GM23248 (cell line): Measurements from ENCODE around the gene DDOST. TPM values are rescaled to one million over a fixed set of nuclear protein-coding genes. Genes with fewer than 3 reads are reported as not detected.

ENCODE experiments used
- DNase-seq: peaks from one replicate; pipeline ENCODE4 v3.0.0-alpha.2; 2015
- H2AFZ ChIP-seq: fragments of 200-600 bp; sonication (generic); 2 replicates; pipeline ENCODE4 v1.6.1; 2016; ENCODE audit warnings: antibody characterized with exemption
- H3F3A ChIP-seq: fragments of 200-600 bp; sonication (generic); 2 replicates; pipeline ENCODE4 v1.6.1; 2016; ENCODE audit warnings: mild to moderate bottlenecking, antibody characterized with exemption, mixed run types; ENCODE audit not compliant: insufficient read depth
- H3K27ac ChIP-seq: fragments of 200-600 bp; sonication (generic); 2 replicates; pipeline ENCODE4 v1.5.1; 2016; ENCODE audit warnings: mild to moderate bottlenecking
- H3K27me3 ChIP-seq: fragments of 200-600 bp; sonication (generic); replicated peaks from 2 replicates; pipeline ENCODE4 v1.6.1; 2016; ENCODE audit warnings: mild to moderate bottlenecking; ENCODE audit not compliant: insufficient read depth
- H3K36me3 ChIP-seq: fragments of 200-600 bp; sonication (generic); 2 replicates; pipeline ENCODE4 v1.6.1; 2016; ENCODE audit warnings: low read depth, mild to moderate bottlenecking
- H3K4me1 ChIP-seq: fragments of 200-600 bp; sonication (generic); 2 replicates; pipeline ENCODE4 v1.6.1; 2016; ENCODE audit warnings: mild to moderate bottlenecking; ENCODE audit not compliant: insufficient read depth
- H3K4me2 ChIP-seq: fragments of 200-600 bp; sonication (generic); one replicate; pipeline ENCODE4 v1.6.1; 2016; ENCODE audit warnings: mild to moderate bottlenecking; ENCODE audit not compliant: unreplicated experiment
- H3K4me3 ChIP-seq: fragments of 200-600 bp; sonication (generic); 2 replicates; pipeline ENCODE4 v1.5.1; 2016; ENCODE audit warnings: mild to moderate bottlenecking
- H3K79me2 ChIP-seq: fragments of 200-600 bp; sonication (generic); 2 replicates; pipeline ENCODE4 v1.6.1; 2016; ENCODE audit warnings: mild to moderate bottlenecking; ENCODE audit not compliant: insufficient read depth
- H3K9ac ChIP-seq: fragments of 200-600 bp; sonication (generic); 2 replicates; pipeline ENCODE4 v1.6.1; 2016; ENCODE audit warnings: mild to moderate bottlenecking
- H3K9me2 ChIP-seq: fragments of 200-600 bp; sonication (generic); 2 replicates; pipeline ENCODE4 v1.6.1; 2016; ENCODE audit warnings: mixed run types, mild to moderate bottlenecking, moderate library complexity; ENCODE audit not compliant: insufficient read depth
- H3K9me3 ChIP-seq: fragments of 200-600 bp; sonication (generic); one replicate; pipeline ENCODE4 v1.6.1; 2017; ENCODE audit warnings: low read depth
- H4K20me1 ChIP-seq: fragments of 200-600 bp; sonication (generic); 2 replicates; pipeline ENCODE4 v1.6.0; 2016; ENCODE audit not compliant: insufficient read depth
- EZH2 ChIP-seq: fragments of 200-600 bp; sonication (generic); IDR thresholded peaks from 2 replicates; pipeline ENCODE4 v1.6.1; 2018; ENCODE audit warnings: antibody characterized with exemption, mild to moderate bottlenecking; ENCODE audit not compliant: insufficient read depth, poor library complexity, severe bottlenecking
- EZH2phosphoT487 ChIP-seq: fragments of 200-600 bp; sonication (generic); IDR thresholded peaks from 2 replicates; pipeline ENCODE4 v1.6.1; 2018; ENCODE audit warnings: antibody characterized with exemption, moderate library complexity, mild to moderate bottlenecking, low read depth; ENCODE audit not compliant: insufficient read depth
- WGBS, 2 experiments: methylation state at CpG; one replicate each; pipeline ENCODE4 v1.1.6; 2015 to 2017; ENCODE audit warnings: low lambda C conversion rate in 2 of 2, low coverage in 1 of 2; ENCODE audit errors: missing lambda C conversion rate in 2 of 2; 5-methylcytosine and 5-hydroxymethylcytosine counted together
- in situ Hi-C: fragments of 300-500 bp; cut with MboI; formaldehyde crosslinking; loops from 2 replicates; pipeline ENCODE4 v1.15.0; 2020
- polyA plus RNA-seq: library from polyadenylated mRNA; unstranded; fragments of >200 nt; fragmentation: Nextera tagmentation; extraction: Ambion mirVana; gene quantifications from 2 replicates; pipeline ENCODE4 v1.2.1, GENCODE V29; 2016
- total RNA-seq: library from RNA; depleted of rRNA; stranded (reverse); fragments of >200 nt; shearing (Covaris generic); gene quantifications from 2 replicates; pipeline ENCODE4 v1.2.3, GENCODE V29; 2014; rRNA removed

DDOST gene
- total RNA-seq (354 and 356 TPM in 2 replicates), polyA plus RNA-seq (348 and 359 TPM in 2 replicates)

DNA sequence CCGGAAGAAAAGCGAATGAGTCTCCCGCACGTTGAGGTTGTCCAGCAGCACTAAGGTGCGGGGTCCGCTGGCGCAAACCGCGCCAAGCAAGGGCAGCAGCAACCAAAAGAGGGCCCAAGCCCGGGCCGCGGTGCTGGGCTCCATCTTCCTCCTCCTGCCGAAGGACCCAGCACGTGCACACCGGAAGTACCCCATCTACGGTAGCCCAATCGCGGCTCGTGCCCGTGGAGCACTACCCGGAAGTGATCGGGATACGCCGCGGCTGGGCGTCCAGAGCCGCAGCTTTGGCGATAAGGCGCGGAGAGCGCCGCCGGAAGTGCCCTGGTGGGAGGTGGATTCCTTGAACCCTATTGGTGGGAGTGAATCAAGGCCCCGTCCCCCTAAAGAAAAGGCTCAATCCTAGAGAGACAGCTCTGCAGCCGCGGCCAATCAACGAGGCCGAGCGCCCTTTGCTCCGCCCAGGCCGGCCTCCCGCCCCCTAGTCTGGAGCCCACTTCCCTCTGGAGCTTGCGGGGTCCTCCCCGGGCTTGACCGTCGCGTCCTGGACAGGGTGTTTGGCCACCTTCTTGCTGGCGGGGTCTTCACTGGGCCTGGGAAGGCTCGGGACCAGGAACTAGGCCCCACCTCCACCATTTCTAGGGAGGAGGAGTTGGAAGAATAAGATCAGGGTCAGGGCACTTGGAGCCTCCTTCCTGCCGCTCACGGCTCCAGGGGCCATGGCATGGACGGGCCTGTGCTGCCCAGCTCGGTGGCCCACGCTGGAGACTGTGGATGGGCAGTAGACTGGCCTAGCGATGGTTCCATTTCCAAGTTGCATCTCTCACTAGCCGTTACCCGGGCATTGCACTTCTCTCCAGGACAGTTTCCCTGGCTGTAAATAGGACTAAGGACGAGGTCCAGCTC is at the start of gene DDOST:
DDOST (minus strand) TSS at position 163 of the 903 bp plus-strand sequence; CDS start at position 144, 19 bp downstream.
- in situ Hi-C loops = no loop called here
- Histone ChIP-seq H3K9ac (peak within 1 kb of the TSS; percentile 86), H3K9me2 (no peaks in the 10 kb centered on the region), H2AFZ (peak within 1 kb of the TSS; percentile 85), H3K9me3 (no peaks in the 10 kb centered on the region), H3K4me1 (peaks cover 10% of the 10 kb centered on the region), H4K20me1 (no peaks in the 10 kb centered on the region), H3K27ac (0 out of 2 replicates have a peak within 1 kb of the TSS, but pooled peaks have one; percentile 12), H3K27me3 (no peaks in the 10 kb centered on the region), H3F3A (no peaks in the 10 kb centered on the region), H3K36me3 (no peaks in the 10 kb centered on the region), H3K79me2 (peaks cover 48% of the 10 kb centered on the region), H3K4me2 (peak within 1 kb of the TSS; percentile 81), H3K4me3 (peak within 1 kb of the TSS; percentile 79)
- 2 to 3% methylated on average over 35 to 57 of the region's 58 CpGs for WGBS, 2 experiments
- TF ChIP-seq EZH2phosphoT487 (no peak), EZH2 (no peak)
- peak; percentile 99 for DNase-seq

DNA sequence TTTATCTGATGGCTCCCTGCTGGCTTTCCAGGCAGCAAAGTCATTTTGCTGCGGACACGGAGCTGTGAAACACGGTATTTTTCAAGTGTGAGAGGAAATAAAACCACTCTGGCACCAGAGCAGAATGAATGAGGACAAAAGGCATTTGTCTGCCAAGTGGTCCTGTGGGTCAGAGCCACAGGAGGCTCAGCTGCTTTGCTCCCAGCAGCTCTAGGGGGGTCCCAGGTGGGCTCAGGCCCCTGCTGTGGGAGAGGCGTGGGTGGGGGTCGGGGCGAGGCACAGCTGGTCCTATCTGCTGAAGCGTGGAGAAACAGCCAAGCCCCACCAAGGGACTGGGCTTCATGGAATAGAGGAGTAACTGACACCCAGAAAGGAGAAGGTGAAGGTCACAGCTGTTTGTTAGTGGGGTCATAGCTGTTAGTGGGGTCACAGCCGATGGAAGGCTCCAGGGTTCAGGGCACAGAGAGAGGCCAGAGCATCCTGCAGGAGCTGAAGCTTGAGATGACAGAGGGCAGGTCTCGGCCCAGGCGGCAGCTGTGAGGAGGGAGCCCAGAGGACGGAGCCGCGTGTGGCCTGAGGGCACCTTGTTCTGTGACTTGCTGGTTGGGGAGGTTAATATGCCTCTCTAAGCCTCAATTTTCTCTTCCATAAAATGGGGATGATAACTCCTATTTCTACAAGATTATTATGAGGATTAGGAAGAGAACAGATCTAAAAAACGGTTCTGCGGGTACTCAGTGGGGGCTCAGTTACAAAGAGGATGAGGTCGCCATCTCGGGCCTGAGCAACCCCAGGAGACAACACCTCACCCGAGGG is 49.5 kb upstream of the DDOST start:
- Histone ChIP-seq H3K9me3 (no peaks in the 10 kb centered on the region), H3K4me1 (no peaks in the 10 kb centered on the region), H3K79me2 (no peaks in the 10 kb centered on the region), H4K20me1 (no peaks in the 10 kb centered on the region), H3K4me2 (no peak overlapping the region), H3K27me3 (no peaks in the 10 kb centered on the region), H3K36me3 (no peaks in the 10 kb centered on the region), H3F3A (no peaks in the 10 kb centered on the region), H3K4me3 (no peak overlapping the region), H3K9me2 (no peaks in the 10 kb centered on the region), H3K27ac (no peak overlapping the region), H3K9ac (no peak overlapping the region), H2AFZ (no peak overlapping the region)
- DNase-seq = no peak
- in situ Hi-C loops = no loop called here
- WGBS, 2 experiments = 59 to 66% methylated on average over 17 to 18 of the region's 18 CpGs
- no peak for TF ChIP-seq EZH2
- TF ChIP-seq EZH2phosphoT487 = no peak

DNA sequence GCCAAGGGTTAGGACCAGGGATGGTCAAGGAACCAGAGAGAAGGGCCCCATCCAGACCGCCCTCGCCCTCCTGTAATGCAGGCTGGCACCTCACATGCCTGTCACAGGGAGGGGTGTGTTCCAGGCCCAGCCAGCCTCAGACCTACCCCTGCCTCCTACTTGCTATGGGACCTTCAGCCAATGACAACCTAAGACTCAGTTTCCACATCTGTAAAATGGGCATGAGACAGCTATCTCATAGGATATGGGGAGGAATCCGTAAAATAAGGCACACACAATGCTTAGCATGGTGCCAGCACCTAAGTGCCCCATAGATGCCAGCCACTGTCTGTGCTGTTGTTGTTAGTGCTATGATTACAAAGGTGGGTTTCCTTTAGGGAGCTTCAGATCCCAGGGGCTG is 48.7 kb upstream of the DDOST start:
- Histone ChIP-seq H3K36me3 (no peaks in the 10 kb centered on the region), H3K9me3 (no peaks in the 10 kb centered on the region), H3F3A (no peaks in the 10 kb centered on the region), H3K79me2 (no peaks in the 10 kb centered on the region), H4K20me1 (no peaks in the 10 kb centered on the region), H2AFZ (no peak overlapping the region), H3K27me3 (no peaks in the 10 kb centered on the region), H3K4me2 (no peak overlapping the region), H3K4me1 (no peaks in the 10 kb centered on the region), H3K27ac (no peak overlapping the region), H3K9me2 (no peaks in the 10 kb centered on the region), H3K4me3 (no peak overlapping the region), H3K9ac (no peak overlapping the region)
- no peak for DNase-seq
- in situ Hi-C loops = no loop called here
- no peak for TF ChIP-seq EZH2
- TF ChIP-seq EZH2phosphoT487 = no peak
- 73 to 84% methylated on average over 3 of the region's 3 CpGs for WGBS, 2 experiments

DNA sequence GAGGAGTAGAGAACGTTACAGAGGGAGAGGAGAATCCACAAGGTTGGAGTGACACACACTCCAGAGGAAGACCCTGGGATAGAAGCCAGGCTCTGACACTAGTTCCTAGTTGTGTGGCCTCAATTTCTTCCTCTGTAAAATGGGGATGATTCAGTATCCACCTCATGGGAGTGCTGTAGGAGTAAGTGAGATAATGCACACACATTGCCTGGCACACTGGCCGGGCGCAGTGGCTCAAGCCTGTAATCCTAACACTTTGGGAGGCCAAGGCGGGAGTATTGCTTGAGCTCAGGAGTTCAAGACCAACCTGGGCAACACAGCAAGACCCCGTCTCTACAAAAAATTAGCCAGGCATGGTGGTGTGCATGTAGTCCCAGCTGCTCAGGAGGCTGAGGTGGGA is 47.7 kb upstream of the DDOST start:
- DNase-seq = no peak
- Histone ChIP-seq H3K27me3 (no peaks in the 10 kb centered on the region), H3K4me2 (no peak overlapping the region), H3K4me3 (no peak overlapping the region), H3K9me3 (no peaks in the 10 kb centered on the region), H3K9me2 (no peaks in the 10 kb centered on the region), H2AFZ (no peak overlapping the region), H3K79me2 (no peaks in the 10 kb centered on the region), H3F3A (no peaks in the 10 kb centered on the region), H3K36me3 (no peaks in the 10 kb centered on the region), H3K27ac (no peak overlapping the region), H3K9ac (no peak overlapping the region), H4K20me1 (no peaks in the 10 kb centered on the region), H3K4me1 (no peaks in the 10 kb centered on the region)
- no peak for TF ChIP-seq EZH2
- in situ Hi-C loops = no loop called here
- 72 to 76% methylated on average over 5 of the region's 5 CpGs for WGBS, 2 experiments
